Stimulated activated CD4-positive, alpha-beta T cell treated with anti-CD3 and anti-CD28 coated beads, Interleukin-1b, Interleukin-23, amount 100 ng/mL, for 48 hours (primary cell): ENCODE measurements around the gene GPRASP1.
"Not testable (repeated sequence)": the region's sequence is repeated elsewhere in the genome, so short reads cannot be mapped to it uniquely, and the experiment has no call there.

ENCODE experiments used
- DNase-seq: peaks from one replicate; pipeline ENCODE4 v3.0.0-alpha.2; 2020

Gene GPRASP1

GRCh38 chrX:102651242-102652011 is at the start of gene GPRASP1:
Gene GPRASP1 (plus strand): TSS chrX:102651483. CDS start chrX:102653914, 2,431 bp downstream.
- DNase-seq = peak; percentile 30

GRCh38 chrX:102604327-102604726 is 47.0 kb upstream of the GPRASP1 start:
- no peak for DNase-seq

- DNase-seq = no peak
Measured at GRCh38 chrX:102606115-102606514, 45.2 kb upstream of the GPRASP1 start.

- DNase-seq = no peak
Measured at GRCh38 chrX:102610905-102611304, 40.4 kb upstream of the GPRASP1 start.

- no peak for DNase-seq
Measured at GRCh38 chrX:102624105-102624504, 27.2 kb upstream of the GPRASP1 start.

GRCh38 chrX:102627640-102628039 is 23.6 kb upstream of the GPRASP1 start:
- no peak for DNase-seq

GRCh38 chrX:102637561-102637960 is 13.7 kb upstream of the GPRASP1 start:
- no peak for DNase-seq

- DNase-seq = no peak
Measured at GRCh38 chrX:102650903-102651241, 411 bp upstream of the GPRASP1 start.

- DNase-seq = peak; percentile 46
Measured at GRCh38 chrX:102652031-102652688, 877 bp downstream of the GPRASP1 start.

GRCh38 chrX:102654696-102655095 is 3.4 kb downstream of the GPRASP1 start:
- DNase-seq = no peak

- DNase-seq = no peak
Measured at GRCh38 chrX:102658556-102658955, 7.3 kb downstream of the GPRASP1 start.

GRCh38 chrX:102659790-102660757 is 8.8 kb downstream of the GPRASP1 start:
- peak; percentile 79 for DNase-seq

GRCh38 chrX:102663820-102664219 is 12.5 kb downstream of the GPRASP1 start:
- DNase-seq = not testable (repeated sequence)

GRCh38 chrX:102667034-102667433 is 15.8 kb downstream of the GPRASP1 start:
- not testable (repeated sequence) for DNase-seq

GRCh38 chrX:102669526-102669925 is 18.2 kb downstream of the GPRASP1 start:
- no peak for DNase-seq

- no peak for DNase-seq
Measured at GRCh38 chrX:102672856-102673255, 21.6 kb downstream of the GPRASP1 start.

GRCh38 chrX:102677479-102677878 is 26.2 kb downstream of the GPRASP1 start:
- DNase-seq = not testable (repeated sequence)

- DNase-seq = no peak
Measured at GRCh38 chrX:102684772-102685520, 33.7 kb downstream of the GPRASP1 start.

GRCh38 chrX:102694749-102695148 is 43.5 kb downstream of the GPRASP1 start:
- DNase-seq = no peak

GRCh38 chrX:102696306-102696705 is 45.0 kb downstream of the GPRASP1 start:
- DNase-seq = no peak

GRCh38 chrX:102697494-102697893 is 46.2 kb downstream of the GPRASP1 start:
- no peak for DNase-seq
